PC-3 (cell line): ENCODE results near the gene IFNA7.
"Not testable (repeated sequence)": the region's sequence is repeated elsewhere in the genome, so short reads cannot be mapped to it uniquely, and the experiment has no call there.

Experiments used
- EZH2 ChIP-seq: fragments of 300-600 bp; sonication (generic); IDR thresholded peaks from one replicate; pipeline ENCODE4 v1.6.1; 2017; ENCODE audit warnings: antibody characterized with exemption, mild to moderate bottlenecking, low read length; ENCODE audit not compliant: unreplicated experiment
- EZH2phosphoT487 ChIP-seq: fragments of 300-600 bp; sonication (generic); IDR thresholded peaks from 2 replicates; pipeline ENCODE4 v1.6.1; 2018; ENCODE audit warnings: mild to moderate bottlenecking, antibody characterized with exemption, low read length, borderline replicate concordance
- TF ChIP-seq, protein P1 (sequence below): fragments of 300-600 bp; sonication (generic); conservative IDR thresholded peaks from 2 replicates; pipeline ENCODE4 v1.5.1; 2017; ENCODE audit warnings: antibody characterized with exemption, low read depth, mild to moderate bottlenecking, low read length

DNA sequence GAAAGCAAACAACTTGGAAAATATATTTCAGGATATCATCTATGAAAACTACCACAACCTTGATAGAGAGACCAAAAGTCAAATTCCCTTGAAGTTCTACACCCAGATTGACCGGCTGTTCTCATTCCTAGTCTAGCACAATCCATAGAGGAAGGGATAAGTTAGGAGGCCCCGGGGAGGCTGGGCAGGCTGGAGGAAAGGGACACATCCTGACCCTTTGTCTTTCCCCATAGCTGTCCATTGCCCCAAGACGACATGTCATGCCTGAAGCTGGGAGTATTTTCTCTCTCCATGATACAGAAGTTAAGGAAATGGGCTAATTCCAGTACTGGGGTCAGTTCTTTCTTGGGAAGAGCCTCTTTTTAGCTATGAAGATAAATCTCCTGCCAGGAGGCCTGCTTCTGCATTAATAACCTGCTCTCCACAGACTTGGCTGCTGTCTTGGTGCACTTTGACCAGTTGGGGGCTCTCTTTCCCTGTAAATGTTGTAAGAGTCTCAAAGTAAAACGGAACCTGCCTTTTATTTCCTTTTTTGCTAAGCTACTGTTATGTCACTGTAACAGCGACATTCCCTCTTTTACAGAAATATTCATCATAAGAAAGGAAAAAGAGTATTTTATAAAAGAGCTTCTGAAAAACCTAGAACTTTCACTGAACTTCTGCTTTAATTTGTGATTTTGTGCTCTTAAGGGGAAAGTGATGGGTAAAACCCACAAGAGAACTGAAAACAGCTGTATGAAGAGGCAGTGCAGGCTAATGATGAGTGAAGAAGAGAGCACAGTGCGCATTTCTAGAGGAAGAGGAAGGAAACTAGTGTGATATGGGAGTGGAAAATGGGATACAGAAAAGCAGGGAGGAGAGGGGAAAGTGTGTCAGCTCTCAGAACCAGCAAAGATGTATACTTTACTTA, 6.9 kb downstream of the IFNA7 start:
- TF ChIP-seq, protein P1, sequence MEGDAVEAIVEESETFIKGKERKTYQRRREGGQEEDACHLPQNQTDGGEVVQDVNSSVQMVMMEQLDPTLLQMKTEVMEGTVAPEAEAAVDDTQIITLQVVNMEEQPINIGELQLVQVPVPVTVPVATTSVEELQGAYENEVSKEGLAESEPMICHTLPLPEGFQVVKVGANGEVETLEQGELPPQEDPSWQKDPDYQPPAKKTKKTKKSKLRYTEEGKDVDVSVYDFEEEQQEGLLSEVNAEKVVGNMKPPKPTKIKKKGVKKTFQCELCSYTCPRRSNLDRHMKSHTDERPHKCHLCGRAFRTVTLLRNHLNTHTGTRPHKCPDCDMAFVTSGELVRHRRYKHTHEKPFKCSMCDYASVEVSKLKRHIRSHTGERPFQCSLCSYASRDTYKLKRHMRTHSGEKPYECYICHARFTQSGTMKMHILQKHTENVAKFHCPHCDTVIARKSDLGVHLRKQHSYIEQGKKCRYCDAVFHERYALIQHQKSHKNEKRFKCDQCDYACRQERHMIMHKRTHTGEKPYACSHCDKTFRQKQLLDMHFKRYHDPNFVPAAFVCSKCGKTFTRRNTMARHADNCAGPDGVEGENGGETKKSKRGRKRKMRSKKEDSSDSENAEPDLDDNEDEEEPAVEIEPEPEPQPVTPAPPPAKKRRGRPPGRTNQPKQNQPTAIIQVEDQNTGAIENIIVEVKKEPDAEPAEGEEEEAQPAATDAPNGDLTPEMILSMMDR, result peak; percentile 56
- TF ChIP-seq EZH2, EZH2phosphoT487: not testable (repeated sequence)
